IPS-20b (cell line): Measurements from ENCODE around the gene TRNP1.

ENCODE experiments used
- H3K27ac ChIP-seq: one replicate; pipeline ENCODE4 v1.5.1; 2013; ENCODE audit warnings: low read length
- H3K27me3 ChIP-seq: 2 replicates; pipeline ENCODE4 v1.6.1; 2013; ENCODE audit warnings: mild to moderate bottlenecking, low read length, inconsistent platforms; ENCODE audit not compliant: insufficient read depth
- H3K36me3 ChIP-seq: 2 replicates; pipeline ENCODE4 v1.6.1; 2013; ENCODE audit warnings: low read depth, mild to moderate bottlenecking, inconsistent platforms, low read length, moderate library complexity; ENCODE audit not compliant: insufficient read depth
- H3K4me1 ChIP-seq: 2 replicates; pipeline ENCODE4 v1.6.1; 2013; ENCODE audit warnings: mild to moderate bottlenecking, control low read depth, inconsistent platforms, low read length, moderate library complexity; ENCODE audit not compliant: insufficient read depth
- H3K4me3 ChIP-seq: 2 replicates; pipeline ENCODE4 v1.5.1; 2013; ENCODE audit warnings: mild to moderate bottlenecking, low read length, inconsistent platforms
- H3K9ac ChIP-seq: 2 replicates; pipeline ENCODE4 v1.6.1; 2013; ENCODE audit warnings: low read depth, mild to moderate bottlenecking, inconsistent platforms, low read length, moderate library complexity
- H3K9me3 ChIP-seq: 2 replicates; pipeline ENCODE4 v1.6.1; 2013; ENCODE audit warnings: mild to moderate bottlenecking, low read depth, low read length, inconsistent platforms; ENCODE audit not compliant: insufficient read depth

Gene TRNP1

DNA sequence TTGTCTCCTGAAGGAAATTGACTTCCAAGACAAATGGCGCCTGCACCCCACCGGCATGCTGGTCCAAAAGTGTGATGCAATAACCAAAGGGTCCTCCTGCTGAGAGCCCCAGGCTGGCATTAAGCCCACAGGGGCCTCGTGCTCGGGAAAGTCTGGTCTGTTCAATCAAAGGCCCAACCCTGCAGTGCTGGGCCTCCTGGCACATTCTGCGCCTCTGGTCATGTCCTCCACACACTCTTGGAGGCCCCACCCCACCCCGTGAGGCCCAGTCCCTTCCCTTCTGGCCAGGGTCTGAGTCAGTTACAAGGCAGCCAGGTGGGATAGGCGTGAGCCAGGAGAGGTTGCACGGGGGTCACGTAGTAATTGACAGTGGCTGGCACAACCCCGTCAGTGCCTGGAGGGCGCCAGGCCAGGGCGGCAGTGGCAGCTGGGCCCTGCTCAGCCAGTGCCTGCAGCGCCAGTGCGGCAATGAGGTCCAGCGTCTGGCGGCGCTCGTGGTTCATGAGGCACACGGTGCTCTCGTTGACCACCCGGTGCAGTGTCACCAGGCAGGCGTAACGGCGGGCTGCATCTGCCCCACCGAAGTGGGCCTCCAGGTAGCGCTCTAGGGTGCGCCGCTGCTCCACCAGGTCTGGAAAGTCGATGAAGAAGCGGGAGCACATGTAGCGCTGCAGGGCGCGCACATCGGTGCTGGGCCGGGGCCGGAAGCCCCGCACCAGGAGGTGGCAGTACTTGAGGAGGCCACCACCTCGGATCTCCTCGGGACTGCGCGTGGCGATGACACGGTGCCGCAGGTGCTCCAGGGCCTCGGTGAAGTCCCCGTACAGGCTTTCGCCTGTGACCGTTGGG lies 12.4 kb downstream of the TRNP1 start:
- Histone ChIP-seq H3K9me3 (no peaks in the 10 kb centered on the region), H3K27me3 (no peaks in the 10 kb centered on the region), H3K4me1 (peaks cover 52% of the 10 kb centered on the region), H3K36me3 (peaks cover 58% of the 10 kb centered on the region), H3K9ac (peak overlapping the region; percentile 76; the same call in 1 of the 2 replicates), H3K4me3 (no peak overlapping the region), H3K27ac (peak overlapping the region; percentile 94)

DNA sequence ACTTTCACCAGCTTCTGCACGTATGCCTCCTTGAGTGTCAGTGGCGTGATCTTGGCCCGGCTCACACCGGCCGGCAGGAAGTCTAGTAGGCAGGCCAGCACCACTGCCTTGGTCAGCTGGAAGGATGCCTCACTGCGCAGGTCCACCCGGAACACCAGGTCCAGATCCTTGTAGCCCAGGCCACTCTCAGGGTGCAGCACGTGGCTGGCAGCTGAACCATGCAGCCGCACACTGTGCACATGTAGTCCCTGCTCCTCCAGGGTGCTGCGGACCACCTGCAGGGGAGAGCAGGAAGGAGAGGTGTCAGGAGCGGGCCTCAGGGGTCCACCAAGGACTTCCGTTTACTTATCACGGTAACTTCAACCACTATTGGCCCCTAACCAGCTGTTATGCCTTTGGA lies 13.2 kb downstream of the TRNP1 start:
- H3K4me3 ChIP-seq = peak overlapping the region; percentile 24; the same call in 1 of the 2 replicates
- H3K9ac ChIP-seq = peak overlapping the region; percentile 76
- H3K36me3 ChIP-seq = peaks cover 55% of the 10 kb centered on the region
- H3K27me3 ChIP-seq = no peaks in the 10 kb centered on the region
- H3K4me1 ChIP-seq = peaks cover 52% of the 10 kb centered on the region
- H3K9me3 ChIP-seq = no peaks in the 10 kb centered on the region
- peak overlapping the region; percentile 94 for H3K27ac ChIP-seq

DNA sequence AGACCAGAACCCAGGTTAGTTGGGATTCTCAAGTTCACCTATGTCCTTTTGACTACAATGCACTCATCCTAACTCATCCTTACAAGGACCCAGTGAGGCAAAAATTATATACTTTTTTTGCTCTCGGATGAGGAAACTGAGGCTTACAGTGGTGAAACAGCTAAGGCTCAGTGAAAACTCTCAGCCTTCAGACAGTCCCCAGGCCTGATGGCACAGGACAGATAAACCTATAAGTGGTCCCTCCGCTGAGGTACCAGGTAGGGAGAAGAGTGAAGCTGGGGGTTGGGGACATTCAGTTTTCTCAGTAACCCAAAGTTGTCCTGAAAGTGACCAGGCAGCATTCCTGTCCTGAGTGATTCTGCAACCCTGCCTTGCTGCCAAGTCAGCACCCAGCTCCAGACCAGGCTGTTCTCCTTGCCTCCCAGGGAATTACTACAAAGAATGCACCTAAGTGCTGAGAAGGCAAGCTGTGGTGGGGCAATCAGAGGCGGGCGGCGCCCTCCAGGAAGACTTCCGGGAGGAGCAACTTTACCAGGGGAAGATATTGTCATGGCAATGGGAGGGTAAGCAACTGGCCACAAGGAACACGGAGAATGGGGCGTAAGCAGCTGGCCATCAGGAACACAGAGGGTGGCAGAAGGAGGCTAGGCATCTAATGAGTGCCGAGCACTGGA lies 14.6 kb downstream of the TRNP1 start:
- Histone ChIP-seq H3K27ac (peak overlapping the region; percentile 42), H3K9me3 (no peaks in the 10 kb centered on the region), H3K27me3 (no peaks in the 10 kb centered on the region), H3K9ac (peak overlapping the region; percentile 60), H3K4me1 (peaks cover 52% of the 10 kb centered on the region), H3K4me3 (peak overlapping the region; percentile 97; the same call in 1 of the 2 replicates), H3K36me3 (peaks cover 50% of the 10 kb centered on the region)

DNA sequence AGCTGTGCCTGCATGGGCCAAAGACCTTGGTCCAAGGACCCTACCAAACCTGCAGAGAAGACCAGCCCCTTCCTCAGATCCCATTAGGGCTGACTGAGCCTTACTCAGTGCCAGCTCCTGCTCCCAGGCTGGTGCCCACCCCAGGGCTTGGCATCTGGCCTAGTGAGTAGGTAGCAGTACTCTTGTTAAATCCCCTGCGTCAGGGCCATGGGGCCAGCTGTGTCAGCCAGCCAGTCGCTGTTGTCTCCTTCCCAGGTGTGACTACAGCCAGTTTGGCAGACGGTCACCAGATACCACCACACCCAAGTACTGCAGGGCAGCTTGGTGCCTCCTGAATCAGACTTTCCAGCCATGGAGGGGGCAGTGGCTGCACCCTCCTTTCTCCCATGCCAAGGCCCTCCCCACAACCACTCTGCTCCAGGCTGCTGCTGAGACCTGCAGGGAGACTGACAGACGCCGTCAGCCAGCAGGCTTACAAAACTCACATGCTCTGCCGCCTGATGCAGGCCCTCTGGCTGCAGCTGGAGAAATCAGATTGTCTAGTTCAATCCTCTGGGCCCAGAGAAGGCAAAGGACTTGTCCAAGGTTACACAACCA lies 16.2 kb downstream of the TRNP1 start:
- Histone ChIP-seq H3K27me3 (no peaks in the 10 kb centered on the region), H3K9me3 (no peaks in the 10 kb centered on the region), H3K36me3 (peaks cover 36% of the 10 kb centered on the region), H3K27ac (peak overlapping the region; percentile 35), H3K4me3 (peak overlapping the region; percentile 97), H3K4me1 (peaks cover 40% of the 10 kb centered on the region), H3K9ac (peak overlapping the region; percentile 50; the same call in 1 of the 2 replicates)

DNA sequence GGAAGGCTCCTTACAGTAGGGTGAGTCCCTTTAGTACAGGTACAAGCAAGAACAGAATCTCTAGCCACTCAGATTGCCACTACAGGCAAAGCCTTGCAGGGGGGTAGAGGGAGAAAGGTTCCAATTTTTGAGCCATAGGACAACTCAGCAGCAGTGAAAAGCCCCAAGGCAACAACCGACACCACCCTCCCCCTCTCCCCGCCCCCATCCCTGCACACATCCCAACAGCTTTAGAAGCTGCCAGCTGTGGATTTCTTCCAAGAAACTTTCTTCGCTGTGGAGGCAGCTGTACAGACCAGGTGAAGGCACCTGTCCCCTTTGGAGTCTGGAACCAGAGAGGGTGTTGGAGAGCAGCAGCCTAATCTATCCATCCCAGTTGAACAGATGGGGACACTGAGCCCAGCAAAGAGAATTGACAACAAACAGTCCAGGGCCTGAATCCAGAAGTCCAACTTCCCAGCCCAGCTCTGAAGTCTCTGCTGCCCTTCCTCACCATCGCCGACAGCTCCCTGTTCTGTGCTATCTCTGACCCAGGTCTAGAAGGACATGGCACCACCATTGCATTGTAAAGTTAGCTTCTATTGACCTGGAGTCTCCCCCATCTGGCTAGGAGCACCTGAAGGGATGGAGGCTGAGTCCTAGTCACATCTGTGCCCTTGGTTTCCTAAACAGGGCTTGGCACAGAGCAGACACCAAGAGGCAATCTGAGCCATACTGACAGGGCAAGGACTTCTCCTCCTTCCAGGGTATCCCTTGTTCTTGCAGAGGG lies 16.9 kb downstream of the TRNP1 start:
- H3K9ac ChIP-seq = peak overlapping the region; percentile 50; the same call in 1 of the 2 replicates
- no peaks in the 10 kb centered on the region for H3K9me3 ChIP-seq
- peak overlapping the region; percentile 35 for H3K27ac ChIP-seq
- no peaks in the 10 kb centered on the region for H3K27me3 ChIP-seq
- peaks cover 33% of the 10 kb centered on the region for H3K4me1 ChIP-seq
- H3K4me3 ChIP-seq = peak overlapping the region; percentile 97
- peaks cover 29% of the 10 kb centered on the region for H3K36me3 ChIP-seq

DNA sequence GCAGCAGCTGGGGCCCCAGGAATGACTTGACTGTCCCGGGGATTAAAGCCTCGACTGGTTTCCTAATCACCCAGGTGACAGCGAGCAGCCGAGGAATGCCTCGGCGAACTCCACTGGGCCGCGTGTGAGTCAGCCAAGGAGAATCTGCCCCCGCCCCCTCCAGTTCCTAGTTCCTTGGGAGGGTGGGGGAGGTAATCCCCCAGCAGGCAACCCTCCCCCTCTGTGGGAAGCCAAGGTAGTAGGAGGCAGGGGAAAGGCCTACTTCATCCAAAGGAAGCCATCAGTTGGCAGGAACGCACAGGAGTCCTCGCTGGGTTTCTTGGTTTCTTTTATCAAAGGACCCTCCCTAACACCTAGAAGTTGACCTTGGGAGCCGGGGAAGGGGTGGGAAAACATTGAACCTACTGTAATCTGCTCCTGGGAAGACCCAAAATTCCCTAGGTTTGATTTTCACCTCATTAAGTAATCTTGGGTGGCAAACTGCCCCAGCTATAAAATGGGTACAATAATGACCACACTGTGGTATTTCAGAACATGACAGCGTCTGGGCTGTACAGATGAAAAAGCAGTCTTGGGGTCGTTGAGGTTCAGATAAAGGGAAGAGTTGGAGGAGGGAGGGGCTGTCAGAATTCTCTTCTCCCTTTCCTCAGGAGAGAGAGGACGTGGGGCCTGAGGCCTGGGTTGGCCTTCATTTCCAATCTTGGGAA lies 17.7 kb downstream of the TRNP1 start:
- Histone ChIP-seq H3K27me3 (no peaks in the 10 kb centered on the region), H3K4me3 (peak overlapping the region; percentile 97), H3K27ac (no peak overlapping the region), H3K9ac (peak overlapping the region; percentile 87; the same call in 1 of the 2 replicates), H3K36me3 (peaks cover 21% of the 10 kb centered on the region), H3K9me3 (no peaks in the 10 kb centered on the region), H3K4me1 (peaks cover 33% of the 10 kb centered on the region)

DNA sequence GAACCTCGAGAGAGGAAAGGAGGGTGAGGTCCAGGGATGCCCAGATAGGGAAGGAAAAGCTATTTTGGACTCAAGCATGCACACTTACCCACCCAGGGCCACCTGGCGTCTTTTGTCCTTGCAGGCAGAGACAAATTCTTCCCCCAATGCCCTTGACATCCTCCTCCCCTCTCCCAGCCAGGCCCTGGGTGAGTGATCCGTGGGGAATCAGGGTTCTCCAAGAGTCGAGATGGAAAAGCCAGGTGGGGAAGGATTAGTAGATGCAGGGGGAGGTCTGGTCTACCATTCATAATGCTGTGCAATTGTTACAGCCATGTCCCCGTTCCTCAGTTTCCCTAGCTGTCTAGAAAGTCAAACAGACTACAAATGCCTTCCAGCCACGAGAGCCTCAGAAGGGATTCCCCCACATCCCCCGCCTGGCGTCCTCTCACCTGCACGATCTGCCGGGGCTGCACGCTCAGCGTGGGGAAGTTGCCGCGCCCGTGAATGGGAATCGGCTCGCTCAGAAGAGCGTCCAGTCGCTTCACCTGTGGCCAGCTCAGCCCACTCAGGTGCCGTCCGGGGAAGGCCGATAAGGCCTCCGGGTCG lies 18.6 kb downstream of the TRNP1 start:
- Histone ChIP-seq H3K9me3 (no peaks in the 10 kb centered on the region), H3K9ac (peak overlapping the region; percentile 87), H3K36me3 (peaks cover 15% of the 10 kb centered on the region), H3K4me3 (peak overlapping the region; percentile 97), H3K27me3 (no peaks in the 10 kb centered on the region), H3K4me1 (peaks cover 27% of the 10 kb centered on the region), H3K27ac (peak overlapping the region; percentile 5)

DNA sequence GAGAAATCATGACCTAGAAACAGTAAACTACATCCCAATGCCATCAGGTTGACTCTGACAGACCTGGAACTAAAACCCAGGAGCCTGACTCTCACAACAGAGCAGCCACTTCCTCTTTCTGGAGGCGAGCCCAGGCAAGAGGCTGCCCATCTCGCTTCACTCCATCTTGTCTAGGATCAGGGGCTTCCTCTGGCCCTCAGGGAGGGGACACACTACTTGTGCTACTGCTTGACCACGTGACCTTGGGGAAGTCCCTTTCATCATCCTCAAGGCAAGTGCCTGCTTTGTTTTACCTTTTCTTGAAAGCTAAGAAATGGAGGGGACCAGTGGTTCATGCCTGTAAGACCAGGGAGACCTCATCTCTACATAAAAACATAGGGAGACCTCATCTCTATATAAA lies 21.8 kb downstream of the TRNP1 start:
- Histone ChIP-seq H3K9ac (no peak overlapping the region), H3K9me3 (no peaks in the 10 kb centered on the region), H3K4me1 (peaks cover 4% of the 10 kb centered on the region; the same call in 1 of the 2 replicates), H3K36me3 (peaks cover 3% of the 10 kb centered on the region; the same call in 1 of the 2 replicates), H3K4me3 (no peak overlapping the region), H3K27me3 (no peaks in the 10 kb centered on the region), H3K27ac (no peak overlapping the region)

DNA sequence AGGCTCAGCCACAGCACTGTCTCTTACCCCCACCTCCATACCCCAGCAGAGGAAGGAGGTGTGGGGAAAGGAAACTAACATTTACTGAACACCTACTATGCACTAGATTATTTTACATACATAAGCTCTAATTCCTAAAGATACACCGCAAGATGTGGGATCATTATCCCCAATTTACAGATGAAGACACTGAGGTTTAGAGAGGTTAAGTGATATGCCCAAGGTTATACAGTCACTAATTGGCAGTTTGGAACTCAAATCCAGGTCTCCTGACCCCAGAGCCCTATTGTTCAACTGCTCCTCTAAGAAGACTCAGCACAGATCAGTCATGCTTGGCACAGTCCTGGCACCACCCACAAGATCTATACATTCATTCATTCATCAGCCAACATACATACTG lies 22.9 kb downstream of the TRNP1 start:
- Histone ChIP-seq H3K36me3 (no peaks in the 10 kb centered on the region), H3K9ac (no peak overlapping the region), H3K9me3 (no peaks in the 10 kb centered on the region), H3K4me1 (no peaks in the 10 kb centered on the region), H3K27me3 (no peaks in the 10 kb centered on the region), H3K4me3 (no peak overlapping the region), H3K27ac (no peak overlapping the region)

DNA sequence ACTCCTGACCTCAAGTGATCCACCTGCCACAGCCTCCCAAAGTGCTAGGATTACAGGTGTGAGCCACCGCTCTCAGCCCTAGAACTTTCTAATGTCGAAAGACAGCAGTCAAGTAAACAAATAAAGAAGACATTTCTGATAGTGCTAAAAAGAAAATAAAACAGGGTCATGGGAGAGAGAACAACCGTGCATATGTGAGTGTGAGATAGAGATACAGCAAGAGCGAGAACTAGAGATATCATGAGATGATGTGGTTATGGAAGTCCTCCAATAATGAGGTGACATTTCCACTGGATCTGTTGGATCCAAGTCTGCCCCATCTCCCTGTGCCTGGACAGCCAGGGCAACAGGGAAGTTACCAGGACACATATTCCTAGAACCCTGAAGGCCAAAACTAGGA lies 23.7 kb downstream of the TRNP1 start:
- no peak overlapping the region for H3K27ac ChIP-seq

More for the DNA sequence above, 23.7 kb downstream of the TRNP1 start:
- H3K36me3 ChIP-seq = no peaks in the 10 kb centered on the region
- H3K9me3 ChIP-seq = no peaks in the 10 kb centered on the region
- H3K27me3 ChIP-seq = no peaks in the 10 kb centered on the region
- H3K4me1 ChIP-seq = no peaks in the 10 kb centered on the region
- no peak overlapping the region for H3K9ac ChIP-seq
- H3K4me3 ChIP-seq = no peak overlapping the region
